SK-N-SH treated with all-trans-retinoic acid at 6 μM for 48 hours (cell line): ENCODE measurements around the gene URM1.

Source experiments
- ATAC-seq: fragments of 200-7000 bp; cut with Tn5 transposase; 3 replicates; pipeline ENCODE4 v1.9.1; 2020; ENCODE audit warnings: mild to moderate bottlenecking, moderate library complexity
- ARNTL ChIP-seq: fragments of 450-650 bp; formaldehyde crosslinking; IDR thresholded peaks from 2 replicates; pipeline ENCODE4 v1.5.0; 2020; ENCODE audit warnings: low read depth, mild to moderate bottlenecking, moderate library complexity, borderline replicate concordance
- BACH2 ChIP-seq: fragments of 250-450 bp; sonication (Bioruptor Pico); IDR thresholded peaks from 2 replicates; pipeline ENCODE4 v1.9.0; 2021; ENCODE audit warnings: mild to moderate bottlenecking, borderline replicate concordance
- CSDC2 ChIP-seq: fragments of 250-450 bp; sonication (Bioruptor Pico); IDR thresholded peaks from 2 replicates; pipeline ENCODE4 v1.5.0; 2020; ENCODE audit warnings: mild to moderate bottlenecking, moderate library complexity
- CSRNP3 ChIP-seq: fragments of 250-450 bp; sonication (Bioruptor Pico); IDR thresholded peaks from 2 replicates; pipeline ENCODE4 v1.5.1; 2021; ENCODE audit warnings: mild to moderate bottlenecking, moderate library complexity
- ESRRG ChIP-seq: fragments of 250-450 bp; sonication (Bioruptor Pico); IDR thresholded peaks from 2 replicates; pipeline ENCODE4 v1.6.1; 2021; ENCODE audit warnings: mild to moderate bottlenecking
- GLIS3 ChIP-seq: fragments of 250-450 bp; sonication (Bioruptor Pico); IDR thresholded peaks from 2 replicates; pipeline ENCODE4 v1.5.0; 2020; ENCODE audit warnings: mild to moderate bottlenecking, moderate library complexity
- OSR1 ChIP-seq: fragments of 250-450 bp; sonication (Bioruptor Pico); IDR thresholded peaks from 2 replicates; pipeline ENCODE4 v1.8.0; 2022; ENCODE audit warnings: moderate library complexity, mild to moderate bottlenecking, inconsistent platforms
- PATZ1 ChIP-seq: fragments of 250-450 bp; sonication (Bioruptor Pico); IDR thresholded peaks from 2 replicates; pipeline ENCODE4 v1.8.0; 2020; ENCODE audit warnings: mild to moderate bottlenecking, moderate library complexity, borderline replicate concordance
- POU6F1 ChIP-seq: fragments of 250-450 bp; sonication (Bioruptor Pico); IDR thresholded peaks from 2 replicates; pipeline ENCODE4 v1.8.0; 2021; ENCODE audit warnings: low read depth, mild to moderate bottlenecking, moderate library complexity, borderline replicate concordance
- PPARA ChIP-seq: fragments of 250-450 bp; sonication (Bioruptor Pico); IDR thresholded peaks from 2 replicates; pipeline ENCODE4 v1.5.0; 2020; ENCODE audit warnings: mild to moderate bottlenecking, borderline replicate concordance
- RARB ChIP-seq: fragments of 250-450 bp; sonication (Bioruptor Pico); IDR thresholded peaks from 2 replicates; pipeline ENCODE4 v1.8.0; 2021; ENCODE audit warnings: mild to moderate bottlenecking, moderate library complexity
- SNAI2 ChIP-seq: fragments of 250-450 bp; sonication (Bioruptor Pico); IDR thresholded peaks from 2 replicates; pipeline ENCODE4 v1.5.0; 2020; ENCODE audit warnings: mild to moderate bottlenecking, moderate library complexity
- TOX ChIP-seq: fragments of 250-450 bp; sonication (Bioruptor Pico); IDR thresholded peaks from 2 replicates; pipeline ENCODE4 v1.8.0; 2021; ENCODE audit warnings: mild to moderate bottlenecking, moderate library complexity, borderline replicate concordance
- TSHZ2 ChIP-seq: fragments of 250-450 bp; sonication (Bioruptor Pico); IDR thresholded peaks from 2 replicates; pipeline ENCODE4 v1.5.0; 2020; ENCODE audit warnings: mild to moderate bottlenecking, moderate library complexity
- ZC3H10 ChIP-seq: fragments of 250-450 bp; sonication (Bioruptor Pico); IDR thresholded peaks from 2 replicates; pipeline ENCODE4 v1.5.1; 2021; ENCODE audit warnings: mild to moderate bottlenecking, moderate library complexity
- ZFP3 ChIP-seq: fragments of 250-450 bp; sonication (Bioruptor Pico); IDR thresholded peaks from 2 replicates; pipeline ENCODE4 v1.5.0; 2020; ENCODE audit warnings: mild to moderate bottlenecking, moderate library complexity
- ZFP30 ChIP-seq: fragments of 450-650 bp; formaldehyde crosslinking; IDR thresholded peaks from 2 replicates; pipeline ENCODE4 v1.5.0; 2022; ENCODE audit warnings: mild to moderate bottlenecking, moderate library complexity
- ZNF565 ChIP-seq: fragments of 450-650 bp; formaldehyde crosslinking; conservative IDR thresholded peaks from 2 replicates; pipeline ENCODE4 v1.5.0; 2020; ENCODE audit warnings: low read depth, mild to moderate bottlenecking, moderate library complexity
- ZNF8 ChIP-seq: fragments of 450-650 bp; formaldehyde crosslinking; IDR thresholded peaks from 2 replicates; pipeline ENCODE4 v1.5.0; 2020; ENCODE audit warnings: mild to moderate bottlenecking, moderate library complexity

URM1 gene

GRCh38 chr9:128361986-128362646 is 9.1 kb upstream of the URM1 start:
- no peak for TF ChIP-seq GLIS3 (CRISPR knock-in tag)
- no peak for TF ChIP-seq CSDC2
- no peak for TF ChIP-seq TSHZ2
- no peak for TF ChIP-seq CSRNP3 (CRISPR knock-in tag)
- TF ChIP-seq, all 23 proteins: peak for 0
- ATAC-seq = peak; percentile 94

- ATAC-seq = no peak
- TF ChIP-seq ARNTL (CRISPR knock-in tag) = no peak
- TF ChIP-seq TOX (CRISPR knock-in tag) = no peak
- no peak for TF ChIP-seq POU6F1 (CRISPR knock-in tag)
Measured at GRCh38 chr9:128362774-128363173, 8.4 kb upstream of the URM1 start.

- no peak for ATAC-seq
- no peak for TF ChIP-seq CSDC2
- no peak for TF ChIP-seq TSHZ2
- no peak for TF ChIP-seq ZNF8 (CRISPR knock-in tag)
- TF ChIP-seq ESRRG = no peak
- no peak for TF ChIP-seq CSRNP3 (CRISPR knock-in tag)
- TF ChIP-seq SNAI2 (CRISPR knock-in tag) = no peak
- no peak for TF ChIP-seq ZFP30 (CRISPR knock-in tag)
- no peak for TF ChIP-seq GLIS3 (CRISPR knock-in tag)
- no peak for TF ChIP-seq ZC3H10 (CRISPR knock-in tag)
- no peak for TF ChIP-seq BACH2
- no peak for TF ChIP-seq ZNF565 (CRISPR knock-in tag)
- TF ChIP-seq RARB (CRISPR knock-in tag) = no peak
- TF ChIP-seq PPARA = no peak
Measured at GRCh38 chr9:128365525-128365924, 5.6 kb upstream of the URM1 start.

- no peak for ATAC-seq
- TF ChIP-seq ESRRG (no peak), POU6F1 (CRISPR knock-in tag) (no peak), ARNTL (CRISPR knock-in tag) (no peak), ZFP3 (CRISPR knock-in tag) (no peak), RARB (CRISPR knock-in tag) (no peak), PATZ1 (CRISPR knock-in tag) (no peak), CSDC2 (no peak), OSR1 (CRISPR knock-in tag) (no peak)
Measured at GRCh38 chr9:128369024-128369706, 2.0 kb upstream of the URM1 start.
